ENCODE measurements around the gene PSMD4. TPM values are rescaled to one million over a fixed set of nuclear protein-coding genes. Genes with fewer than 3 reads are reported as not detected.

PSMD4 gene
- polyA plus RNA-seq, 1 donor (not counting 4 experiments of a cell fraction or from before 2014, with no cell fraction given): 219 TPM

DNA sequence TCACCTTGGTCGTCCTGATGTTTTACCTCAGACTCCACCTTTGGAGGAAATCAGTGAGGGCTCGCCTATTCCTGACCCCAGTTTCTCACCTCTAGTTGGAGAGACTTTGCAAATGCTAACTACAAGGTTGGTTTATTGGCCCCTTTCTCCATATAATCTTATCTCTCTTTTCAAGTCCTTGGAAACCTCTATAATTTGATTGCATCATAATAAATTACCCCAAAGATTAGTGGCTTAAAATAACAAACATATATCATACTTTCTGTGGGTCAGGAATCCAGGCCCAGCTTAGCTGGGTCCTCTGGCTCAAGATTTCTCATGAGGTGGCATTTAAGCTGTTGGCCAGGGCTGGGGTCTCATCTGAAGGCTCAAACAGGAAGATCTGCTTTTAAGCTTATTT, 12.1 kb upstream of the PSMD4 start:
- no peaks in the 10 kb centered on the region for H3K27me3 ChIP-seq (ENCODE audit: control insufficient read depth, extremely low read depth, insufficient read depth, low read length)
- peaks cover 45 to 51% of the 10 kb centered on the region in 2 experiments for H3K36me3 ChIP-seq (ENCODE audit: control insufficient read depth in 2 of 2, extremely low read depth in 1 of 2, insufficient read depth in 2 of 2, low read length in 2 of 2)
- FAIRE-seq (no peak), DNase-seq (ENCODE audit: low read depth, low spot score) (no peak)
- no peak overlapping the region for H3K27ac ChIP-seq (ENCODE audit: control insufficient read depth, insufficient read depth, low read length)
- H3K9ac ChIP-seq (ENCODE audit: control insufficient read depth, extremely low read depth, insufficient read depth, low read length): no peak overlapping the region
- peaks cover 4% of the 10 kb centered on the region for H3K4me1 ChIP-seq (ENCODE audit: control insufficient read depth, extremely low read depth, insufficient read depth, low read length)
- no peaks in the 10 kb centered on the region for H3K79me2 ChIP-seq (ENCODE audit: control insufficient read depth, insufficient read depth, low read length)
- no peaks in the 10 kb centered on the region for H3K9me1 ChIP-seq (ENCODE audit: control insufficient read depth, extremely low read depth, insufficient read depth, low read length)
- no peaks in the 10 kb centered on the region for H4K20me1 ChIP-seq (ENCODE audit: control insufficient read depth, extremely low read depth, insufficient read depth, low read length)
- no peak overlapping the region for H2AFZ ChIP-seq (ENCODE audit: control insufficient read depth, low read length)
- no peak overlapping the region for H3K4me3 ChIP-seq (ENCODE audit: control insufficient read depth in 2 of 3, extremely low read depth in 1 of 3, insufficient read depth in 2 of 3, low read depth in 1 of 3, low read length in 3 of 3)
- H3K9me3 ChIP-seq (ENCODE audit: control insufficient read depth, low read depth, low read length): no peaks in the 10 kb centered on the region
- H3K4me2 ChIP-seq (ENCODE audit: control insufficient read depth, extremely low read depth, insufficient read depth, low read depth, low read length): no peak overlapping the region
- no peak for TF ChIP-seq EZH2 (IDR thresholded peaks at IDR 0.05; ENCODE audit: low read length)
- TF ChIP-seq, protein P1, sequence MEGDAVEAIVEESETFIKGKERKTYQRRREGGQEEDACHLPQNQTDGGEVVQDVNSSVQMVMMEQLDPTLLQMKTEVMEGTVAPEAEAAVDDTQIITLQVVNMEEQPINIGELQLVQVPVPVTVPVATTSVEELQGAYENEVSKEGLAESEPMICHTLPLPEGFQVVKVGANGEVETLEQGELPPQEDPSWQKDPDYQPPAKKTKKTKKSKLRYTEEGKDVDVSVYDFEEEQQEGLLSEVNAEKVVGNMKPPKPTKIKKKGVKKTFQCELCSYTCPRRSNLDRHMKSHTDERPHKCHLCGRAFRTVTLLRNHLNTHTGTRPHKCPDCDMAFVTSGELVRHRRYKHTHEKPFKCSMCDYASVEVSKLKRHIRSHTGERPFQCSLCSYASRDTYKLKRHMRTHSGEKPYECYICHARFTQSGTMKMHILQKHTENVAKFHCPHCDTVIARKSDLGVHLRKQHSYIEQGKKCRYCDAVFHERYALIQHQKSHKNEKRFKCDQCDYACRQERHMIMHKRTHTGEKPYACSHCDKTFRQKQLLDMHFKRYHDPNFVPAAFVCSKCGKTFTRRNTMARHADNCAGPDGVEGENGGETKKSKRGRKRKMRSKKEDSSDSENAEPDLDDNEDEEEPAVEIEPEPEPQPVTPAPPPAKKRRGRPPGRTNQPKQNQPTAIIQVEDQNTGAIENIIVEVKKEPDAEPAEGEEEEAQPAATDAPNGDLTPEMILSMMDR (optimal IDR thresholded peaks at IDR 0.05 in 1 of 3, IDR thresholded peaks at IDR 0.05 in 1 of 3, conservative IDR thresholded peaks at IDR 0.05 in 1 of 3; ENCODE audit: extremely low read depth in 1 of 3, insufficient read depth in 2 of 3, low read length in 3 of 3): no peak
- dilution Hi-C loops (cut with MboI; ENCODE audit: extremely low pct_ligation_motif_present, low sequenced_read_pairs): no loop called here

DNA sequence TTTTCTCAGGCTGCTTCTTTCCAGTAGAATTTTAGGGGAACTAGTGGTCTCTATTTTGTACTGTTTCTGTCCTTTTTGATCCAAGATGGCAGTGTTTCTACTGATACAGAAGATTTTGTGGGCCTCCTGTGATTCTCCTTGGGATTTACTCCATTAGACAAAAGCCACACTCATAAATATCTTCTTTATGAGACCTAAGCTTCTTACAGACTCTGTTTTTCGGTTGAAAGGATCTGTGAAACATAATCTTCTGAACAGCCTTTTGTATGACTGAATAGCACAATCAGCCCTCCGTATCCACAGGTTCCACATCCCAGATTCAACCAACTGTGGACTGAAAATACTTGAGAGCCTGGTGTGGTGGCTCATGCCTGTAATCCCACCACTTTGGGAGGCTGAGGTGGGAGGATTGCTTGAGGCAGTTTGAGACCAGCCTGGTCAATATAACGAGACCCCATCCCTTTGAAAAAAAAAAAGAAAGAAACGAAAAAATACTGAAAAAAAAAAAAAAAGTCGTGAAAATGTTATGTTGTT, 10.8 kb upstream of the PSMD4 start:
- Histone ChIP-seq H3K79me2 (ENCODE audit: control insufficient read depth, insufficient read depth, low read length) (no peaks in the 10 kb centered on the region), H3K9me3 (ENCODE audit: control insufficient read depth, low read depth, low read length) (no peaks in the 10 kb centered on the region), H3K9ac (ENCODE audit: control insufficient read depth, extremely low read depth, insufficient read depth, low read length) (no peak overlapping the region), H2AFZ (ENCODE audit: control insufficient read depth, low read length) (no peak overlapping the region), H3K9me1 (ENCODE audit: control insufficient read depth, extremely low read depth, insufficient read depth, low read length) (no peaks in the 10 kb centered on the region), H3K27ac (ENCODE audit: control insufficient read depth, insufficient read depth, low read length) (no peak overlapping the region), H3K4me3 (ENCODE audit: control insufficient read depth in 2 of 3, extremely low read depth in 1 of 3, insufficient read depth in 2 of 3, low read depth in 1 of 3, low read length in 3 of 3) (no peak overlapping the region), H3K27me3 (ENCODE audit: control insufficient read depth, extremely low read depth, insufficient read depth, low read length) (no peaks in the 10 kb centered on the region), H3K4me2 (ENCODE audit: control insufficient read depth, extremely low read depth, insufficient read depth, low read depth, low read length) (no peak overlapping the region), H3K4me1 (ENCODE audit: control insufficient read depth, extremely low read depth, insufficient read depth, low read length) (no peaks in the 10 kb centered on the region), H4K20me1 (ENCODE audit: control insufficient read depth, extremely low read depth, insufficient read depth, low read length) (no peaks in the 10 kb centered on the region), H3K36me3 (ENCODE audit: control insufficient read depth in 2 of 2, extremely low read depth in 1 of 2, insufficient read depth in 2 of 2, low read length in 2 of 2) (peaks cover 47 to 56% of the 10 kb centered on the region in 2 experiments)
- FAIRE-seq (no peak), DNase-seq (ENCODE audit: low read depth, low spot score) (no peak)
- TF ChIP-seq, protein P1 (optimal IDR thresholded peaks at IDR 0.05 in 1 of 3, IDR thresholded peaks at IDR 0.05 in 1 of 3, conservative IDR thresholded peaks at IDR 0.05 in 1 of 3; ENCODE audit: extremely low read depth in 1 of 3, insufficient read depth in 2 of 3, low read length in 3 of 3): no peak
- no peak for TF ChIP-seq EZH2 (IDR thresholded peaks at IDR 0.05; ENCODE audit: low read length)
- dilution Hi-C loops (cut with MboI; ENCODE audit: extremely low pct_ligation_motif_present, low sequenced_read_pairs): no loop called here
